HG02981 (cell line): ENCODE measurements around the gene GALNT1.
A peak's percentile ranks its signal among the peaks of the same experiment; 100 is the strongest.

Experiments used
- ATAC-seq: cut with Tn5 transposase; IDR thresholded peaks from one replicate; pipeline ENCODE4 v1.9.1; 2021; ENCODE audit warnings: mild to moderate bottlenecking, moderate library complexity; ENCODE audit not compliant: unreplicated experiment

GALNT1 gene

DNA sequence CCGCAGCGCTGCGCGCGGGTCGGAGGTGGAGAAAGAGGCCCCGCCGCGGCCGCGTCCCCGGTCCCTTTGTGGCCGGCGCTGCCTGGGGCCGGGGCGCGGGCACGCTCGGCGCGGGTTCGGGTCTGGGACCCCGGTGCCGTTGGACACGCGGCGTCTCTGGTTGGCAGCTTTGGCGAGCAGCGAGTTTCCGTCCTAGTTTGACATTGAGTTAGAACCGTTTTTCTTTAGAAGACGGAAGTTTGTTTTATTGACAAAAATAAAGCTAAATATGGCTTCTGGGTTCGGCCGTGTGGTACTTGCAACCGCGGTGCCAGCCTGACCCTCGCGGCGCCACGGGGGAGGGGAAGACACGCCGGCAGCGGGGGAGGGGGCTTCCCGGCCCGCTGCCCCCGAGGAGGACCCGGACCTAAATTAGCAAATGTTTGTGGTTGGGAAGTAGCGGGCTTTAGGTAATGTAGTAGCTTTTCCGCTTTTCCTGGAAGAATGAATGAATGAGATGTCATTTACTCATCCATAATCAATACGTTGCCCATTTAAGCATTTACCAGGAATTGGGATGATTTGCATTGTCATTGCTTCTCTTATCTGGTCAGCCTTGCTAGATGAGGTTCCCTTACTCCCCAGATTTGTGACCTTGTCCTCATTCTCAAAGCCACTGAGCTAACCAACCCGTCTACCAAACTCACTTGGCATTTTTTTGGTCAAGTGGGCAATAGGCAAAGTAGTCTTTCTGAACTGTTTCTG is 530 bp downstream of the GALNT1 start:
- no peak for ATAC-seq

DNA sequence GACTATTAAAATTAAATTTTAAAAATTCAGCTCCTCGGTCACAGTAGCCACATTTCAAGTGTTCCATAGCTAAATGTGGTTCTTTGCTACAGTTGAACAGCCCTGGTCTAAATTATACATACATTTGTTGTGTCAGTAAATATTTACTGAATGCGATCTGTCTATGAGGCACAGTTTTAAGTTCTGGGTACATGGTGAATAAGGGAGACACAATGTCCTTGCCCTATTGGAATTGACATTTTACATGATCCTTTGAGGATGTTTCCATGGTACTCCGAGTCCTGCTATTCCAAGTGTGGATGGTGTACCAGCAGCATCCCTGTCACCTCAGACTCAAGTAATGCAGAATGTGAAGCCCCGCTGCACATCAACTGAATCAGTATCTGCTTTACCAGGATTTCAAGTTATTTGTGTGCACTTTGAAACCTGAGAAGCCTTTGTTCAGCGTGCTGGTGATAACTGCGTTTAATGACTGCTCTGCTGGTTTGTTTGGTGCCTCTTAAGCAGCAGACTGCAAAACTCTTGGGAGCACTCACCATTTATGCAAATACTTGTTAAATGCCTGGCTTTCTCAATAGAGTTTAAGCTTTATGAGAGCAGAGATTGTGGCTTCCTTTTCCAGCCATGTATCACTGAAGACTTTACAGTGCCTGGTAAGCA is 1.5 kb downstream of the GALNT1 start:
- no peak for ATAC-seq

DNA sequence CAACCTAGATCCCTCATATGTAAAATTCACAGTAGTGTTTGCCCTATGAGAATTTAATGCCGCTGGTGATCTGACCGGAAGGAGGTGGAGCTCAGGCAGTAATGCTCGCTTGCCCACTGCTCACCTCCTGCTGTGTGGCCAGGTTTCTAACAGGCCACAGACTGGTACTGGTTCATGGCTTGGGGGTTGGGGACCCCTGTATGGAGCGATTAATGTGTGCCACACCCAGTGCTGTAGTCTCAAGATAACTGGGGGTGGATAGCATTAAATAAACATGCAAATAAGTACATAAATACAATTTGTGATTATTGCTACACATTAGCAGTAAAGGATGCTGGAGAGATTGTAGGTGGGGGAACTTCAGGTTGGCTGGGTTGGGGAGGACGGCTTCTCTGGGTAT is 3.2 kb downstream of the GALNT1 start:
- ATAC-seq: no peak

DNA sequence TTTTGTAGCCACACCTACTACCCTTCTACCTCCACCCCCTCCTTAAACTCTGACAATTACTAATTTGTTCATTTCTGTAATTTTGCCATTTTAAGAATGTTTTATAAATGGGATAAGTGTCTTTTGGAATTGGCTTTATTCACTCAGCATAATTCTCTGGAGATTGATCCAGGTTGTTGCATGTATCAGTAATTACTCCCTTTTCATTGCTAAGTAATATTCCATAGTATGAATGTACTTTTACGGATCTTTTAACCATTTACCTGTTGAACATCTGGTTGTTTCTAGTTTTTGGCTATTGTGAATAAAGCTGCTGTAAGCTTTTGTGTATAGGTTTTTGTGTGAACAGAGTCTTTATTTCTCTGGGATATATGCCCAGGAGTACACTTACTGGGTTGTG is 4.1 kb downstream of the GALNT1 start:
- ATAC-seq: no peak

DNA sequence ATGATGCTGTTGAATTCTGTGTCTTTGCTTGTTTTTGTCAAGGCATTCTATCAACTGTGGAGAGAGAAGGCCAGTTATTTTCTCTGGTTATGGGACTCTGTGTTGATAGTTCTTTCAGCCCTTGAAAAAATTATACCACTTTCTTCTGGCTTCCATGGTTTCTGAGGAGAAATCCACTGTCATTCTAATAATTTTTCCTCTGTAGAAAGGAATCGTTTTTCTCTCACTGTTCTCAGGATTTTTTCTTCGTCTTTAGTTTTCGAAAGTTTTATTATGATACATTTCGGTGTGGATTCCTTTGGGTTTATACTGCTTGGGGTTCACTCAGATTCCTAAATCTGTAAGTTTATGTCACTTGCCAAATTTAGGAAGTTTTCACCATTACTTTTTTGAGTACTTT is 6.6 kb downstream of the GALNT1 start:
- ATAC-seq: no peak

DNA sequence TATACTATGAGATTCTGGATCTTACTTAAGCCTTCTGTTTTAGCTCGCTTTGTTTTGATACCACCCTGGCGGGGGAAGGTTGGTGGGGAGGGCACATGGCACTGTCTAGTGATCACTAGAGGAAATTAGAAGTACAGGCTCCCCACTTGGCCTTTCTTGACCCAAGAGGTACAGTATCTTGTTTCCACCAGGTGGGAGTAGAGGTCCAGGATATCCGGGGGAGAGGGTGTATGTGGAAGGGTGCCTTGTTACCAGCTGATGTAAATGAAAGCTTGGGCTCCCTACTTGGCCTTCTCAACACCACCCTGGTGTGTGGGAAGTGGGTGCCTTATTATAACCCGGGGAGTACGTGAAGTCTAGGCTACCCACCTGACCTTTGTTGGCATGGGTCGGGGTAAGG is 7.5 kb downstream of the GALNT1 start:
- no peak for ATAC-seq

DNA sequence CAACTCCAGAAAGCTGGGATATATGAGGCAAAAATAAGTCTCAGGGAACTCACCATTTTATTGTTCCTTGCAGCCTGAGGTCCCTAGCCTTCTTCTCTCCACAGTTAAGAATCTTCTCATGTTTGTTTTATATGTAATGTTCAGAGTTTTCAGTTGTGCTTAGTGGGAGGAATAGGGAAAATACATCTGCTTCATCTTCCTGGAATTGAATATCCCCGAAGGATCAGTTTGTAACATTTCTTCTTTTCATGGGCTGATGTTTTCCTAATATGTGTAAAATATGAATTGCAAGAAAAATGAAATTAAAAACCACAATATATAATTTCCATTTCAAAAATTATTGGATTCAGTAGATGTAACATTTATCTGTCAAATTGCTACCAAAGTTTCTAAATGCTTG is 8.0 kb downstream of the GALNT1 start:
- ATAC-seq: no peak

DNA sequence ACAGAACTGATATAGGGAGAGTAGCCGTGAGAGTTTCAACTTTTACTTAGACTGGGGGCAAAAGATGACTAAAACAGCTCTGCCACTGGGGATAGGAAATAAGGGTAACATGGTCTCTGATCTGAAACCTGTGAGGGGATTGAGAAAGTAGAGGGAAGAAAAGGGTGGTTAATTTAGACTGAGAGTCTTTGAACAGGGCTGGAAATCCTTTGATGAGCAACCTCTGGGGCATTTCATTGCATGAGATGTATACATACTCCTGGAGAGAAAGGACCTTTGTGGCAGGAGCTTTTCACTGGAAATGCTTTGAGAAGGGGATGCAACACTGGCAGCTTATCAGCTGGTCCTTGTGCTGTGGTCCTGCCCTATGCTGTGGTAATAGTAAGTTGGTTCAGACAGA is 9.4 kb downstream of the GALNT1 start:
- no peak for ATAC-seq

DNA sequence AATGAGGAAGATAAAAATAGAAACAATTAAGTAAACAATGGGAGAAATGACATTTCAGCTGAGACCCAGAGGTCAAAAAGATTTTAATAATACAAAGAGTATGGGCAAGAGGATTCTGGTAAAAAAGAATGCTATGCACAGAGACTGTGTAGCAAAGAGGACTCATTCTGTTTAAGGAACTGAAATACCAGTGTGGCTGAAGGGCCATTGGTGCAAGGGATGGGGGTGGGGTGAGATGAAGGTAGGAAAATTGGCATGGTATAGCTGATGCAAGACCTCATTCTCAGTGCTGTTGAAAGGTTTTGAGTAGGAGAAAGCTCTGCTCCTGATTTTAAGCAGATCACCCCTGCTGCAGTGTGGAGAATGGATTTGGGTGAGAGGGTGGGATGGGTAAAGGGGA is 10.8 kb downstream of the GALNT1 start:
- peak; percentile 96 for ATAC-seq

DNA sequence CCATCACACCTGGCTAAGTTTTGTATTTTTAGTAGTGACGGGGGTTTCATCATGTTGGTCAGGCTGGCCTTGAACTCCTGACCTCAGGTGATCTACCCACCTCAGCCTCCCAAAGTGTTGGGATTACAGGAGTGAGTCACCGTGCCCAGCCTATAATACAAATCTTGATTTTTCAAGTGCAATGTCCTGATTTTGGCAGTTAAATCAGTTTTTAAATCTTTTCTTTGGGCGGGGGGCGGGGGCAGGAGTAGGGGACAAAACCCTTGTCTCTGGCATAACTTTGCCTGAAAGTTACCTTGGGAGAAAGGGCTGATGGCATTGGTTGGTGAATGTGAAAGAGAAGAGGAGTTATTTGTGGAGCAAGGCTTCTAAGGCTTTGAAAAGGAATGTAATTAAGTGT is 12.3 kb downstream of the GALNT1 start:
- no peak for ATAC-seq

DNA sequence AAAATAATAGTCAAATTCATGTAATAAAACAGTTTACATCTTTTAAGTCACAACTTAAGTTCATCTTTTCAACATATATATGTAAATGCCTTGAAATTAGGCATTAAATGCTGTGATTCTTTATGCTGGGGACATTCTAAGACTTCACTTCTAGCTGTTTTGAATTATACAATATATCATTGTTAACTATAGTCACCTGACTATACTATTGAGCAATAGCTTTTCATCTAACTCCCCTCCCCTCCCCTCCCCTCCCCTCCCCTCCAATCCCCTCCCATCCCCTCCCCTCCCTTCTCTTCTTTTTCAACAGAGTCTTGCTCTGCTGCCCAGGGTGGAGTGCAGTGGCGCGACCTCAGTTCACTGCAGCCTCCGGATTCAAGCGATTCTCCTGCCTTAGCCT is 16.2 kb downstream of the GALNT1 start:
- no peak for ATAC-seq

DNA sequence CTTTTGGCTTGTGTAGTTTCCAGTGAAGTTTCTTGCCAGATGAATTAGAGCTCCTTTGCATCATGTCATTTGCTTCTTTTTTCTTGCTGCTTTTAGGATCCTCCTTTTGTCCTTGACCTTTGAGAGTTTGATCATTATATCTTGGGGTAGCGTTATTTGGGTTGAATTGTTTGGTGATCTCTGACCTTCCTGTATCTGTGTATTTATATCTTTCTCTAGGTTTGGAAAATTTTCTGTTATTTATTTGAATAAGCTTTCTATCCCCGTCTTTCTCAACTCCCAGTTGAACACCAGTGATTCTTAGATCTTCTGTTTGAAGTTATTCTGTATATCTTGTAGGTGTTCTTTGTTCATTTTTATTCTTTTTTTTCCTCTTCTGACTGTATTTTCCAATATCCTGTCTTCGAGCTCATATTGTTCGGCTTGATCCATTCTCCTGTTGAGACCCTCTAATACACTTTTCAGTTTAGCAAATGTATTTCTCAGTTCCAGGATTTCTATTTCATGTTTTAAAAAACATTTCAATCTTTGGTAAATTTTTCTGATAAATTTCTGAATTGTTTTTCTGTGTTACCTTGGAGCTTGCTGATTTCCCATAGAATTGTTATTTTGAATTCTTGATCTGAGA is 20.8 kb downstream of the GALNT1 start:
- ATAC-seq: no peak

DNA sequence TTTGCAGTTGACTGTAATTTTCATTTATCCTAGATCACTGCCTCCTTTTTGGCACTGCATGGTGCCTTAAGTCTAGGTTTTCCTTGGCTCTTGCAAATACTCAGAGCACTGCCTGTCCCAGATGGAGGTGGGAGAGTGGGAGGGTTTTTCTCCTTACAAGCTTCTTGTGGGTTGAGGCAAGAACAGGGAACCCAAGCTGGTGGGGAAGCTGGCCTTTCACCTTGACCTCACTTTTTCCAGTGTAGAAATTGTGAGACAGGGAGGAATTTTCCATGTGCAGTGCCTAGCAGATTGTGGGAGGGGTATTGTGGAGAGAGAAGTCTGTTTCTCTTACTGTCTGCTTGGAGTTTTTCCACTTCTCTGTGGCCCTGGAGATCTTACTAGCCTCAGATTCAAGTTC is 21.5 kb downstream of the GALNT1 start:
- ATAC-seq: no peak

DNA sequence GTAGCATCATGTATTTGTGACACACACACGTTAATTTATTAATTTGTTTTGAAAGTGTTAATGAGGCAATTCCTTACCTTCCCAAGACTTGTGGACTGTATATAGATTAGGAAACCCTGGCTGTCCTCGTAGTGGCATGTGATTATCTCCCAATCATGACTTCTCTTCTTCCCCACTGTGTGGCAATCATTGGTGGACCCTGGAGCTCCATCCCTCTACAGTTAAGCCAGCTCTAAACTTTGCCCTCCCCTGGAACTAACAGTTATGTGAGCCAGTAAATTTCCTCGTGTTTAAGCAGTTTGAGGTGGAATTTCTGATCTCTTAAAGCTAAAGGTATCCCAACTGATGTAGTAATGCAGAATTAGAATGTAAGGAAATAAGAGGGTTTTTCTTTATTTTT is 22.0 kb downstream of the GALNT1 start:
- ATAC-seq: no peak

DNA sequence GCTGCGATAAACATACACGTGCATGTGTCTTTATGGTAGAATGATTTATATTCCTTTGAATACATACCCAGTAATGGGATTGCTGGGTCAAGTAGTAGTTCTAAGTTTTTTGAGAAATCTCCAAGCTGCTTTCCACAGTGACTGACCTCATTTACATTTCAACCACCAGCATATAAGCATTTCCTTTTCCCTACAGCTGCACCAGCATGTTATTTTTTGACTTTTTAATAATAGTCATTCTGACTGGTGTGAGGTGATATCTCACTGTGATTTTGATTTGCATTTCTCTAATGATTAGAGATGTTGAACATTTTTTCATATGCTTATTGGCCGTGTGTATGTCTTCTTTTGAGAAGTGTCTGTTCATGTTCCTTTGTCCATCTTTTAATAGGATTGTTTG is 22.8 kb downstream of the GALNT1 start:
- ATAC-seq: no peak

DNA sequence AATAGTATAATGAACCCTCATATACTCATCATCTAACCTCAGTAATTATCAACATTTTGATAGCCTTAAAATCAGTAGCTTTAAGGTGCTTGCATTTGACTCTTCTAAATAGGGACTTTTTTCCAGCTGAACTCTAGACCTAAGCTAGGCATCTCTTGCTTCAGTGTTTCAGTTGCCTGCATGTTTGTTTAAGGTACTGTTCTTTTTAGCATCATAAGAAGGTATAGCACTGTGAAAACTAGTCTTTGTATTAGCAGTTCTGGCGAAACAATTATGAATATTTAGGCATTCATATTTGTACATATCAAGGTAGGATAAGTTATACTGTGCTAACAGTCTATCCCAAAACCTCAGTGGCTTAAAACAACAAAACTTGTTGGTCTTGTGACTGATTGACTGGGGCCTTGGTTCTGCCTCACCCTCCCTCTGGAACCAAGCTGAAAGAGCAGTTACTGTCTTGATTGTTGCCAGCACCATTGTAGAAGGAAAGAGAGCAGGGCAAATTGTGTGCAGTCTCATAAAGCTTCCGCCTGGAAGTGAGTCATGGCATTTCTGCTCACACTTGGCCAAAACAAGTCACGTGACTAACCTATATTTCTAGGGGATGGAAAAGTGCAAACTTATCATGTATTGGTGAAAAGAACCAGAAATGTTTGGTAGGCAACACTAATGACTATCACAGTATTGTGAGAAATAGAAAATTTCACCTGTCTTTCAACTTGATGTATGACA is 24.3 kb downstream of the GALNT1 start:
- no peak for ATAC-seq

DNA sequence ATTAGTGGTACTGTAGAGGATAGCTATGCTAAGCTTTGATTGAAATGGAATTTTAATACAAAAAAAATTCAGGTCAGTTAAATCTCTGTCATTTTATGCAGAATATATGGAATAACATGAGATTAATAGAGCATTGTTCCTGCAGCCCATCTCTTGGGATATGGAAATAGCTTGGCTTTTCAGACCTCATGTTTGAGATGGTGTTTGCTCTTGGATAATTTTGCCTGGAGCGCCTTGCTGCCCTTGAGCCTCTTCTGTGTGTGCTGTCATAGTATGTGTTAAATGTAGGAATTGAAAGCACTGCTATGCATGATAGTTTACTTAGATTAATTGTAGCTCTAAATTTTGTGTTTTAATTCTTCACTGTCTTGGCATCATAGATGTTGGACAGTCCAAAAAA is 27.7 kb downstream of the GALNT1 start:
- ATAC-seq: no peak

DNA sequence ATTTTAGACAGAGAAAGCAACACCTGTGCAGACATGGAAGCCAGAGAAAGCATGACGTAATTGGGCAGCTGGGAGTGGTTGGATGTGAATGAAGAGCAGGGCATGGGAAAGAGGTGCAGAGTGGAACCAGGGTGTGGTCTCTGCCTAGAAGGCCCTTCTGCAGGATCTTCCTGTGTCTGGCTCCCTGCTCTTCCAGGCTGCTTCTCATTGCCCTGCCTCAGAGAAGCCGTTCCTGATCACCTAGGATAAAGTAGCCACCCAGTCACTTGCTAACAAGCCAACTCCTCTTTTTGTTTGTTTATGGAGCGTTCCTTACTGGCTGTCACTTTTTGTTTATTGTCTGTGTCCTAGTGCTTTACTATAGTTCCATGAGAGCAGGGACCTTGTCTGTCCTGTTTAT is 28.5 kb downstream of the GALNT1 start:
- no peak for ATAC-seq

DNA sequence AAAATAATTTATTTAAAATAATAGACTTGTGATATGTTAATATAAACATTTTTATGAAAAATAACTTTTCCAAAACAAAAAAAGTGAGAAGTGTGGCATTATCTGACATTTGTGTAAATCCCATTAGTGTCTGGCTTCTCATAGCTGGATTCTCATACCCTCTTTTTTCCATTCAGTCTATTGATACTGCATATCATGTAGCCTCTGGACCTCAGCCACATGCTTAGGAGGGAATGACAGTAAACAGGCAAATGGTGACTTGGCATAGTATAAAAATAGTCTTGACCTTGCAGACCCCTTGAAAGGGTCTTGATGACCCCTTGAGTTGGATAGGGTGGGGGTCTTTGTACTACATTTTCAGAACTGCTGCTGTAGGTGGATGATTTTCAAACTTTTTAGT is 29.2 kb downstream of the GALNT1 start:
- ATAC-seq: no peak

DNA sequence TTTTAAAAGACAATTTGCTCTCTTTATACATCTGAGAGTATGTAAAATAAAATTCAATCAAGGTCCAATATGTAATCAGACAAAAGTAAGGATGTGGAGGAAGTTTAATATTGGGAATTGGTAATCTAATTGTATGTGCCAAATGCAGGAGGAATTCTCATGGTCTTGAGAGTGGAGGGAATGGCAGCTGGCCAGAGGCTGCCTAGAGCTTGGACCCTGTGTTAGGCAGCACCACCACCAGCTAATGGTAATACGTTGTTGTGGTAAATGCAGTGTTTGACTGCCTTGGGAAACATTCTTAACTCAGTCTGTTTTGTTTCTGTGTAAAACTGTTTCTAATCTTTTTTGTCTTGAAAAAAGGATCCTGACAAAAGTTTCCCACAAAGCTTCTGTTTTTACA is 30.0 kb downstream of the GALNT1 start:
- no peak for ATAC-seq

DNA sequence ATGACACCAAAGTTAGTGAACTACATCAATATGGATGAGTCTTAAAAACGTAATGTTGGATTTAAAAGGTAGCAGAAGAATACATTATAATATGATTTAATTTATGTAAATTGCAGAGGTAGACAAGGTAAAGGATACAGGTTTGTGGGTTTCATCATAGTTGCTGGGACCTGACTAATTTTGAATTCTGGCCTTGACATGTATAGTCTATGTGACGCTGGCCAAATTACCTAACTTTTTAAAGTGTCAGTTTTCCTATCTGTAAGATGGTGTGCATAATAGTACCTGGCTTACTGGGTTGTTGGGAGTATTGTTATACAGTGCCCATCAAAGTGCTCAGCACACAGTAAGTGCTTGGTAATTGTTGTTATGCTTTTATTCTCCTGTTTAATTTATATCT is 34.5 kb downstream of the GALNT1 start:
- no peak for ATAC-seq
